ENCODE measurements around the gene KLHL29. TPM values are rescaled to one million over a fixed set of nuclear protein-coding genes. Genes with fewer than 3 reads are reported as not detected.

The KLHL29 gene
- polyA plus RNA-seq, 3 donors, result 0.03 TPM; not detected in 2

DNA sequence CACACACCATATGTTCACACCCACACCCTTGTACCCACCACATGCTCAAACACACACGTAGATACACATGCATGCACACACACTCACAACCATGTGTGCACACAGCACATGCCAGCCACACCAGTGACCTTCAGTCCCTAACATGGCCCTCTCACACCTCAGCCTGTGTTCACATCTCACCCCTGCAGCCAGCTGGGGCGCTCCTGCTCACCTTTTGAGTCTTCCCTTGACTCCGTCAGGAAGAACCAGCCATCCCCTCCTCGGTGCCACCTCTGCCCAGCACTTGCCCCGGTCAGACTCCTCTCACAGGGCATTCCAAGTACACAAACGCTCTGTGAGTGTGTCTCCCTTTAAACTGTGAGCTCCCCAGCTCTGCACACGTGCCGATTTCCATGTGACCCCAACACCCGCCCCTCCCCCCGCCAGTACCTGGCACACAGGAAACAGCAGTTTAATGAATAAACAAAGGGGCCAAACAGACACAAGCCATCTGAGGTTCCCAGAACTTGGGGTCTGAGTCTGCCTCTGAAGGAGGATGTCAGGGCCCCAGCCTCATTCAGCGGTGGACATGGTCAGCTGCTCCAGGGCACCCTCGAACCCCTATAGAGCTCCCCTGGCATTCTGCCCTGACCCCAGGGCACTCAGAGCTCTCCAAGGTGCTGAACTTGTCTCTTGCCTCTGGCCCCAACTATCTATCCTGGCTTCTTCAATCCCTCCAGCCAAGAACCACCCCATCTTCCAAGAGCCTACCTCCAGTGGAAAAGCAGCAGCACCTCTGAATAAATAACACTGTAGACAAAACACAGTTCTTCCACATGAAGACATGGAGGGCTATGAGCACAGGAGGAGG is 289.1 kb downstream of the KLHL29 start:
- H3K9ac ChIP-seq (ENCODE audit: insufficient read depth, low read length, poor library complexity, severe bottlenecking), result no peak overlapping the region
- WGBS (ENCODE audit: insufficient coverage), result 60% methylated on average over 12 of the region's 12 CpGs
- no peak overlapping the region for H3K4me3 Mint-ChIP-seq
- no peaks in the 10 kb centered on the region for H3K36me3 Mint-ChIP-seq
- no peaks in the 10 kb centered on the region for H3K27me3 ChIP-seq (ENCODE audit: control insufficient read depth in 2 of 2, insufficient read depth in 2 of 2, low read length in 2 of 2)
- no peaks in the 10 kb centered on the region for H3K36me3 ChIP-seq (replicated peaks in 1 of 2; ENCODE audit: control insufficient read depth in 1 of 2, insufficient read depth in 2 of 2, low read length in 2 of 2)
- H3K27ac ChIP-seq (ENCODE audit: low read depth in 1 of 2, low read length in 2 of 2), result no peak overlapping the region
- TF ChIP-seq, protein P1, sequence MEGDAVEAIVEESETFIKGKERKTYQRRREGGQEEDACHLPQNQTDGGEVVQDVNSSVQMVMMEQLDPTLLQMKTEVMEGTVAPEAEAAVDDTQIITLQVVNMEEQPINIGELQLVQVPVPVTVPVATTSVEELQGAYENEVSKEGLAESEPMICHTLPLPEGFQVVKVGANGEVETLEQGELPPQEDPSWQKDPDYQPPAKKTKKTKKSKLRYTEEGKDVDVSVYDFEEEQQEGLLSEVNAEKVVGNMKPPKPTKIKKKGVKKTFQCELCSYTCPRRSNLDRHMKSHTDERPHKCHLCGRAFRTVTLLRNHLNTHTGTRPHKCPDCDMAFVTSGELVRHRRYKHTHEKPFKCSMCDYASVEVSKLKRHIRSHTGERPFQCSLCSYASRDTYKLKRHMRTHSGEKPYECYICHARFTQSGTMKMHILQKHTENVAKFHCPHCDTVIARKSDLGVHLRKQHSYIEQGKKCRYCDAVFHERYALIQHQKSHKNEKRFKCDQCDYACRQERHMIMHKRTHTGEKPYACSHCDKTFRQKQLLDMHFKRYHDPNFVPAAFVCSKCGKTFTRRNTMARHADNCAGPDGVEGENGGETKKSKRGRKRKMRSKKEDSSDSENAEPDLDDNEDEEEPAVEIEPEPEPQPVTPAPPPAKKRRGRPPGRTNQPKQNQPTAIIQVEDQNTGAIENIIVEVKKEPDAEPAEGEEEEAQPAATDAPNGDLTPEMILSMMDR (IDR thresholded peaks at IDR 0.05), result no peak
- no peaks in the 10 kb centered on the region for H3K79me2 ChIP-seq (ENCODE audit: insufficient read depth, low read length)
- H3K27me3 Mint-ChIP-seq (ENCODE audit: low read depth in 3 of 3), result peaks cover 4 to 10% (median 5%) of the 10 kb centered on the region in 3 donors
- peaks cover 0 to 9% of the 10 kb centered on the region in 2 donors for H3K9me3 ChIP-seq (replicated peaks in 1 of 2; ENCODE audit: control insufficient read depth in 1 of 2, insufficient read depth in 1 of 2, low read length in 2 of 2)
- peaks cover under 1 to 10% (median 5%) of the 10 kb centered on the region in 7 donors for H3K9me3 Mint-ChIP-seq
- intact Hi-C loops (cut with micrococcal nuclease), result no loop called here
- H3K4me1 Mint-ChIP-seq, result no peaks in the 10 kb centered on the region
- no peak overlapping the region for H3K4me3 ChIP-seq (replicated peaks in 1 of 3; ENCODE audit: low read depth in 2 of 3, low read length in 3 of 3)
- no peaks in the 10 kb centered on the region for H3K4me1 ChIP-seq (ENCODE audit: control insufficient read depth in 1 of 2, insufficient read depth in 2 of 2, low read length in 2 of 2)
- no peaks in the 10 kb centered on the region for H4K20me1 ChIP-seq (ENCODE audit: insufficient read depth, low read length)
- H2AFZ ChIP-seq (ENCODE audit: insufficient read depth, low read depth, low read length, poor library complexity, severe bottlenecking), result no peak overlapping the region
- DNase-seq, result no peak
- no peak overlapping the region for H3K4me2 ChIP-seq (replicated peaks; ENCODE audit: extremely low read depth, low read length, poor library complexity, severe bottlenecking)
- no peak overlapping the region for H3K27ac Mint-ChIP-seq

DNA sequence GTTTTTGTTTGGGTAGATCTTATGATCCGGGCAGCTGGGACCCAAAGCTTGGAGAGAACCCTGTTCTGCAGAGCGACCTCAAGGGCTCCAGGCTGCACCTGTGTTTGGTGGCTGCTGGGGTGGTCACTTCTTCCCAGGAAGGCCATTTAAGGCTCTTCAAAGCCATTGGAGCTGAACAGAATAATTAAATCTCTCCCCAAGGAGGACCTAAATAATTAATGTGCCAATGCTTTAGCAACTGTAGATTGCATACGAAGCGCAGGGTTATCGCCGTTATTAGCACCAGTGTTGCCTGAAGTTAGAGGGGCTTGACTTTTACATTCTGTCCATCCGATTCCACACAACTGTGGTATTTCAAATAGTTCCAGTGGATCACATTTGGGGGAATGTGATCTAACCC is 290.5 kb downstream of the KLHL29 start:
- Histone ChIP-seq H3K27ac (ENCODE audit: low read depth in 1 of 2, low read length in 2 of 2) (no peak overlapping the region), H3K4me3 (replicated peaks in 1 of 3; ENCODE audit: low read depth in 2 of 3, low read length in 3 of 3) (no peak overlapping the region), H4K20me1 (ENCODE audit: insufficient read depth, low read length) (no peaks in the 10 kb centered on the region), H3K9ac (ENCODE audit: insufficient read depth, low read length, poor library complexity, severe bottlenecking) (no peak overlapping the region), H3K27me3 (ENCODE audit: control insufficient read depth in 2 of 2, insufficient read depth in 2 of 2, low read length in 2 of 2) (no peaks in the 10 kb centered on the region), H2AFZ (ENCODE audit: insufficient read depth, low read depth, low read length, poor library complexity, severe bottlenecking) (no peak overlapping the region), H3K79me2 (ENCODE audit: insufficient read depth, low read length) (no peaks in the 10 kb centered on the region), H3K36me3 (replicated peaks in 1 of 2; ENCODE audit: control insufficient read depth in 1 of 2, insufficient read depth in 2 of 2, low read length in 2 of 2) (no peaks in the 10 kb centered on the region), H3K9me3 (replicated peaks in 1 of 2; ENCODE audit: control insufficient read depth in 1 of 2, insufficient read depth in 1 of 2, low read length in 2 of 2) (peaks cover 0 to 9% of the 10 kb centered on the region in 2 donors), H3K4me1 (ENCODE audit: control insufficient read depth in 1 of 2, insufficient read depth in 2 of 2, low read length in 2 of 2) (no peaks in the 10 kb centered on the region), H3K4me2 (replicated peaks; ENCODE audit: extremely low read depth, low read length, poor library complexity, severe bottlenecking) (no peak overlapping the region)
- H3K9me3 Mint-ChIP-seq, result peaks cover 2 to 13% (median 5%) of the 10 kb centered on the region in 7 donors
- H3K4me3 Mint-ChIP-seq, result no peak overlapping the region
- TF ChIP-seq, protein P1 (IDR thresholded peaks at IDR 0.05), result no peak
- H3K27me3 Mint-ChIP-seq (ENCODE audit: low read depth in 3 of 3), result peaks cover 4 to 8% (median 5%) of the 10 kb centered on the region in 3 donors
- no peaks in the 10 kb centered on the region for H3K4me1 Mint-ChIP-seq
- no peak overlapping the region for H3K27ac Mint-ChIP-seq
- DNase-seq, result no peak
- 100% methylated on average over 1 of the region's 7 CpGs for WGBS (ENCODE audit: insufficient coverage)
- intact Hi-C loops (cut with micrococcal nuclease), result no loop called here
- H3K36me3 Mint-ChIP-seq, result no peaks in the 10 kb centered on the region
